Amniotic stem cell (primary cell): ENCODE measurements around the gene BIN1.

Experiments used
- DNase-seq: peaks from one replicate; lab custom pipeline; 2025; lab: John Stamatoyannopoulos, UW

The BIN1 gene

GRCh38 chr2:127103243-127104165 is 3.5 kb downstream of the BIN1 start:
- DNase-seq = no peak

- DNase-seq = no peak
These were observed 4.3 kb downstream of the BIN1 start for GRCh38 chr2:127102521-127103242.

- no peak for DNase-seq
These were observed 5.0 kb downstream of the BIN1 start for GRCh38 chr2:127101756-127102477.

- no peak for DNase-seq
These were observed 5.8 kb downstream of the BIN1 start for GRCh38 chr2:127101048-127101611.

GRCh38 chr2:127100251-127101047 is 6.5 kb downstream of the BIN1 start:
- no peak for DNase-seq

GRCh38 chr2:127098711-127099110 is 8.2 kb downstream of the BIN1 start:
- no peak for DNase-seq

GRCh38 chr2:127097841-127098651 is 8.9 kb downstream of the BIN1 start:
- no peak for DNase-seq

- DNase-seq = no peak
These were observed 9.5 kb downstream of the BIN1 start for GRCh38 chr2:127097471-127097765.

GRCh38 chr2:127096718-127097470 is 10.1 kb downstream of the BIN1 start:
- no peak for DNase-seq

GRCh38 chr2:127096280-127096679 is 10.7 kb downstream of the BIN1 start:
- DNase-seq = no peak

GRCh38 chr2:127095784-127096183 is 11.2 kb downstream of the BIN1 start:
- no peak for DNase-seq

GRCh38 chr2:127095367-127095641 is 11.7 kb downstream of the BIN1 start:
- DNase-seq = no peak

- no peak for DNase-seq
These were observed 12.2 kb downstream of the BIN1 start for GRCh38 chr2:127094509-127095366.

- no peak for DNase-seq
These were observed 13.2 kb downstream of the BIN1 start for GRCh38 chr2:127093648-127094210.

- DNase-seq = no peak
These were observed 13.9 kb downstream of the BIN1 start for GRCh38 chr2:127092901-127093516.

- DNase-seq = no peak
These were observed 14.6 kb downstream of the BIN1 start for GRCh38 chr2:127092306-127092705.

- DNase-seq = no peak
These were observed 15.1 kb downstream of the BIN1 start for GRCh38 chr2:127091886-127092285.

GRCh38 chr2:127091148-127091547 is 15.8 kb downstream of the BIN1 start:
- no peak for DNase-seq
